ENCODE data around the gene PUM2.

- TF ChIP-seq CTCF (conservative IDR thresholded peaks at IDR 0.05 in 1 of 2, IDR thresholded peaks at IDR 0.05 in 1 of 2; ENCODE audit: extremely low read depth in 1 of 2, insufficient read depth in 1 of 2, low read depth in 1 of 2, low read length in 2 of 2): no peak
- TF ChIP-seq EZH2 (IDR thresholded peaks at IDR 0.05; ENCODE audit: borderline replicate concordance, low read length): no peak
Measured at GRCh38 chr2:20231159-20231558, 119.5 kb downstream of the PUM2 start.
